ENCODE results near the gene POLK. TPM values are rescaled to one million over a fixed set of nuclear protein-coding genes. Genes with fewer than 3 reads are reported as not detected.
"Not testable (repeated sequence)": the region's sequence is repeated elsewhere in the genome, so short reads cannot be mapped to it uniquely, and the experiment has no call there.

Gene POLK
- total RNA-seq, 1 experiment from 2014 or later, result 9.0 TPM

GRCh38 chr5:75603821-75604220 lies 92.1 kb downstream of the POLK start:
- CTCF ChIA-PET, result no interaction called here
- BruUV-seq (replicated peaks), result no TSS peak
- no peak for DNase-seq
- Histone ChIP-seq H3K9ac (ENCODE audit: low read length) (no peak overlapping the region), H3K36me3 (ENCODE audit: low read depth, low read length) (no peaks in the 10 kb centered on the region), H3K4me1 (ENCODE audit: insufficient read depth, low read length) (peaks cover 14% of the 10 kb centered on the region; the same call in 1 of the 2 replicates), H3K4me3 (ENCODE audit: low read length) (no peak overlapping the region), H4K20me1 (ENCODE audit: low read length) (no peaks in the 10 kb centered on the region), H2AFZ (ENCODE audit: low read length) (no peak overlapping the region), H3K79me2 (ENCODE audit: low read length) (no peaks in the 10 kb centered on the region), H3K9me2 (replicated peaks; ENCODE audit: low read length) (no peaks in the 10 kb centered on the region), H3F3A (ENCODE audit: low read length, unreplicated experiment) (no peaks in the 10 kb centered on the region), H3K27me3 (ENCODE audit: low read length) (no peaks in the 10 kb centered on the region), H3K4me2 (ENCODE audit: low read length) (no peak overlapping the region), H3K9me3 (ENCODE audit: low read length) (no peaks in the 10 kb centered on the region), H3K27ac (ENCODE audit: low read length) (no peak overlapping the region)
- POLR2A ChIA-PET (ENCODE audit: unreplicated experiment), result no interaction called here
- TF ChIP-seq CTCF (conservative IDR thresholded peaks at IDR 0.05; ENCODE audit: low read depth, low read length) (no peak), EZH2phosphoT487 (IDR thresholded peaks at IDR 0.05; ENCODE audit: borderline replicate concordance, low read length) (no peak), EZH2 (IDR thresholded peaks at IDR 0.05; ENCODE audit: low read length, unreplicated experiment) (no peak)
- intact Hi-C loops (cut with micrococcal nuclease), result no loop called here
- ATAC-seq, result no peak

GRCh38 chr5:75607341-75607740 lies 95.7 kb downstream of the POLK start:
- POLR2A ChIA-PET (ENCODE audit: unreplicated experiment), result not testable (repeated sequence)

GRCh38 chr5:75608870-75609269 lies 97.2 kb downstream of the POLK start:
- ATAC-seq (no peak), DNase-seq (no peak)
- Histone ChIP-seq H3K27ac (ENCODE audit: low read length) (no peak overlapping the region), H3K79me2 (ENCODE audit: low read length) (no peaks in the 10 kb centered on the region; the same call in 1 of the 2 replicates), H3F3A (ENCODE audit: low read length, unreplicated experiment) (no peaks in the 10 kb centered on the region), H2AFZ (ENCODE audit: low read length) (no peak overlapping the region), H4K20me1 (ENCODE audit: low read length) (no peaks in the 10 kb centered on the region), H3K9ac (ENCODE audit: low read length) (no peak overlapping the region), H3K36me3 (ENCODE audit: low read depth, low read length) (no peaks in the 10 kb centered on the region), H3K9me2 (replicated peaks; ENCODE audit: low read length) (no peaks in the 10 kb centered on the region), H3K9me3 (ENCODE audit: low read length) (no peaks in the 10 kb centered on the region), H3K4me3 (ENCODE audit: low read length) (no peak overlapping the region), H3K27me3 (ENCODE audit: low read length) (no peaks in the 10 kb centered on the region), H3K4me2 (ENCODE audit: low read length) (no peak overlapping the region), H3K4me1 (ENCODE audit: insufficient read depth, low read length) (peaks cover 24% of the 10 kb centered on the region)
- intact Hi-C loops (cut with micrococcal nuclease), result no loop called here
- no TSS peak for BruUV-seq (replicated peaks)
- ChIA-PET POLR2A (ENCODE audit: unreplicated experiment) (no interaction called here), CTCF (no interaction called here)
- no peak for TF ChIP-seq CTCF (conservative IDR thresholded peaks at IDR 0.05; ENCODE audit: low read depth, low read length)
- no peak for TF ChIP-seq EZH2 (IDR thresholded peaks at IDR 0.05; ENCODE audit: low read length, unreplicated experiment)
- TF ChIP-seq EZH2phosphoT487 (IDR thresholded peaks at IDR 0.05; ENCODE audit: borderline replicate concordance, low read length), result no peak

More at GRCh38 chr5:75607341-75607740, 95.7 kb downstream of the POLK start:
- H3K79me2 ChIP-seq (ENCODE audit: low read length); H3K9me2 ChIP-seq (replicated peaks; ENCODE audit: low read length); H3K27ac ChIP-seq (ENCODE audit: low read length); ATAC-seq; H3K9me3 ChIP-seq (ENCODE audit: low read length); H3K4me3 ChIP-seq (ENCODE audit: low read length); H3F3A ChIP-seq (ENCODE audit: low read length, unreplicated experiment); BruUV-seq (replicated peaks); CTCF ChIA-PET; H3K36me3 ChIP-seq (ENCODE audit: low read depth, low read length); intact Hi-C loops (cut with micrococcal nuclease); H3K9ac ChIP-seq (ENCODE audit: low read length); H4K20me1 ChIP-seq (ENCODE audit: low read length); H3K27me3 ChIP-seq (ENCODE audit: low read length); H3K4me2 ChIP-seq (ENCODE audit: low read length); DNase-seq; H2AFZ ChIP-seq (ENCODE audit: low read length): not testable (repeated sequence)
- H3K4me1 ChIP-seq (ENCODE audit: insufficient read depth, low read length), result peaks cover 17% of the 10 kb centered on the region
